HG02938 (cell line): ENCODE results near the gene FHIP2A.
"Not testable (repeated sequence)": the region's sequence is repeated elsewhere in the genome, so short reads cannot be mapped to it uniquely, and the experiment has no call there.

ENCODE experiments used
- ATAC-seq: cut with Tn5 transposase; IDR thresholded peaks from one replicate; pipeline ENCODE4 v1.9.1; 2021; ENCODE audit warnings: mild to moderate bottlenecking, moderate library complexity; ENCODE audit not compliant: unreplicated experiment

The FHIP2A gene

DNA sequence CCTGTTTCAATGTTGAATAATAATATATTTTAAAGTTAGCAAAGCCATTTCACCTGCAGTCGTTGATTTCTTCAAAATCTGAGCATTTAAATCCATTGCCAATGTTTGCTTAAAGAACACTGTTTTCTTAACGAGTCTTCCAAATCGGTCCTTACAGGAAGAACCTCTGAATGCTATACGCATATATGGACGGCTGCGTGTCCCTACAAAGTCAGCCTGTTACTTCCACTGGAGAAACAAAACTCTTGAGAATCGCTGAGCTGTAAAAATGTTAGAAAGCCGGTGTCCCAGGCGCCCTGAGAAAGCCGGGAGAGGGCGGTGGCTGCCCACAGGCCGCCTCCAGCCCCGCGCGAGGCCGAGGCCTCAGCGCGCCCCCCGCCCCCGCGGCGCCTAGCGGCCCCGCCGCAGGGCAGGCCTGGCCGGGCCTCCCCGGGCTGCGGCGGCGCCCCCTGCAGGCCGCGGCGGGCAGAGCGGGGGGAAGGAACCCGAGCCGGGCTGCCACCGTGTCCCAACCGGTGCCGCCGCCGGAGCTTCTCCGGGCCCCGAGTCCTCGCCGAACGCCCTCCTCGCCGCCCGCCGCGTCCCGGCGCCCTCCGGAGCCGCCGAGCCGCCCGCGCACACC, at the start of gene FHIP2A:
TSS of gene FHIP2A (plus strand) at position 488 of the 622 bp plus-strand sequence. CDS start 299 bp downstream, outside the sequence.
- peak; percentile 59 for ATAC-seq

GRCh38 chr10:114772496-114773196, 48.9 kb upstream of the FHIP2A start:
- ATAC-seq: no peak

DNA sequence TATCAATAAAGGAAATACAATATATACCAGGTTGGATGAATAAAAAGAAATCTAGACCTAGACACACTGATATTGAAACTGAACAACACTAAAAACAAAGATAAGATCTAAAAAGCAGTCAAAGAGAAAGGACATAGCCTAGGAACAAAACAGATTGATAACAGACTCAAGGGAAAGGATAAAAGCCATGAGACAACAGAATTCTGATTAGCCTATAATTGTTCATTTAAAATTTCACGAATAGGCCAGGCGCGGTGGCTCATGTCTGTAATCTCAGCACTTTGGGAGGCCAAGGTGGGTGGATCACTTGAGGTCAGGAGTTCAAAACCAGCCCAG, 48.4 kb upstream of the FHIP2A start:
- no peak for ATAC-seq

DNA sequence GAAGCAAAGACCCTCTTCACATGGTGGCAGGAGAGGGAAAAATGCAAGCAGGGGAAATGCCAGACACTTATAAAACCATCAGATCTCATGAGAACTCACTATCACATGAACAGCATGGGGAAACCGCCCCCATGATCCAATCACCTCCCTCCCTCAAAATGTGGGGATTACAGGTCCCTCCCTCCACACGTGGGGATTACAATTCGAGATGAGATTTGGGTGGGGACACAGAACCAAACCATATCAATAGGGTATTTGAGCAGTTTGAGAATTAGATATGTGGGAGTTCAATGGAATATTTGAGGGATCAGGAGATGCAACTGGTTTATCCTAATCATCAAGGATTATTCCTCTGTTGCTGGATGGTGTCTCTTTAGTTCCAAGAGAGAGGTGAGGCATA, 46.5 kb upstream of the FHIP2A start:
- not testable (repeated sequence) for ATAC-seq

GRCh38 chr10:114777415-114777814, 44.2 kb upstream of the FHIP2A start:
- ATAC-seq: no peak

DNA sequence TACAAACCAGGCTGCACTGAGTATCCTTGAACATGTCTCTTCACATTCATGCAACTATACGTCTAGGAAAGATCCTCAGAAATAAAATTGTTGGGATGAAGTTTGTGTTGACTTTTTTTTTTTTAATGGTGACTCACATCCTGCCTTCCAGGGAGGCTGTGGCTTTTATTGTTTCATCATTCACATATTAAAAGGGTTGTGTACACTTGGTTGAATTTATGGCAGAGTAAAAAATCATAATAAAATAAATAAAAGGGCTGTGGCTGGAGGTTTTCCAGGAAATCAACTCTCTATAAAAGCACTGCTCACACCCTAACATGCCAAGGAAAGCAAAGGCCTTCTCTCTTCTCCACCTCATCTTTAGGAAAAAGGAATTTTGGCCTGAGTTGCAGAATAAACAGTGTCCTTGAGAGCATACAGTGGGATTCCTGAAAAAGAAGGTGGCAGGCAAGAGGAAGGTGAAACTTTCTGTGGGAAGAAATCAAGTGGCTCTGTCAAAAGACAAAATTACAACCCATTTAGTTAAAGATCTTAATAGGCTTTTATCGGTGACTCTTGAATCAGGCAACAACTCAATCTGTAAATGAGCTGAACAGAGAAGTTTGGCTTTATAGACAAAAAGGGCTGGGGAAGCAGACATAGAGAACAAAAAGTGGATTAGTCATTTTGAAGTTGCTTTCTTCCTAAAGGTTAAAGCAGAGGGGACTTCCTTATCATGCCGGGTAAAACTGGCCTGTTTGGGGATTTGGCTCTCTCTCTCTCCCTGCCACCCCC, 41.6 kb upstream of the FHIP2A start:
- ATAC-seq: no peak

DNA sequence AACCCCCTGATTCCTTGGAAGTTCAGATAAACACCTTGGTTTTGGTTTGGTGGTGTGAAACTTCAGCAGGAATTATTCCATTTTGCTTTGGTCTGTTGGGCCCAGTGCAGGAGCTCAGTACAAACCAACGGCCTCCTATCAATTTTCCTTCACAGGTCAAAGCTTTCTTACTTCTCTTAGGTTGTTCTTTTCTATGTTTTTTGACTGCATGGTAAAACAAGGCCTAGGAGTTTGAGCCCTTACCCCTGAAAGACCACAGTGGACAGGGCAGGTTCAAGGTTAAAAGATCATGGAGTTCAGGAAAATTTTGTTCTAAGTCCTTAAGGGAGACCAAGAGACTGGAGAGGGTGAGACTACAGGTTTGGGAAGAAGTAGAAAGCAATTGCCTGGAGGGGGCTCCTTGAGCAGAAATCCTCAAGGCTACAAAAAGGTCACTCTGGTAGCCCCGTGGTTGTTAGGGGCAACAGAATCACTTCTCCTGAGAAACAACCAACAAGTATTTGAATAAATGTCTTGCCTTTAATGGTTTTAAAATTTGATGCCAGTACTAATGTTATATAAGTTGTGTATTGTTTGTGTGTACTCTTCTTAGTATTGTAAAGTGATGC, 40.9 kb upstream of the FHIP2A start:
- no peak for ATAC-seq

- no peak for ATAC-seq
These were observed 38.9 kb upstream of the FHIP2A start for GRCh38 chr10:114782666-114783065.

- ATAC-seq: no peak
These were observed 37.9 kb upstream of the FHIP2A start for GRCh38 chr10:114783686-114784085.

- peak; percentile 64 for ATAC-seq
These were observed 35.1 kb upstream of the FHIP2A start for GRCh38 chr10:114786492-114786891.

DNA sequence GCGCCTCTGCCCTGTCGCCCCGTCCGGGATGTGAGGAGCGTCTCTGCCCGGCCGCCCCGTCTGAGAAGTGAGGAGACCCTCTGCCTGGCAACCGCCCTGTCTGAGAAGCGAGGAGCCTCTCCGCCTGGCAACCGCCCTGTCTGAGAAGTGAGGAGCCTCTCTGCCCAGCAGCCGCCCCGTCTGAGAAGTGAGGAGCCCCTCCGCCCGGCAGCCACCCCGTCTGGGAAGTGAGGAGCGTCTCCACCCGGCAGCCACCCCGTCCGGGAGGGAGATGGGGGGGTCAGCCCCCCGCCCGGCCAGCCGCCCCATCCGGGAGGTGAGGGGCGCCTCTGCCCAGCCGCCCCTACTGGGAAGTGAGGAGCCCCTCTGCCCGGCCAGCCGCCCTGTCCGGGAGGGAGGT, 34.4 kb upstream of the FHIP2A start:
- not testable (repeated sequence) for ATAC-seq

DNA sequence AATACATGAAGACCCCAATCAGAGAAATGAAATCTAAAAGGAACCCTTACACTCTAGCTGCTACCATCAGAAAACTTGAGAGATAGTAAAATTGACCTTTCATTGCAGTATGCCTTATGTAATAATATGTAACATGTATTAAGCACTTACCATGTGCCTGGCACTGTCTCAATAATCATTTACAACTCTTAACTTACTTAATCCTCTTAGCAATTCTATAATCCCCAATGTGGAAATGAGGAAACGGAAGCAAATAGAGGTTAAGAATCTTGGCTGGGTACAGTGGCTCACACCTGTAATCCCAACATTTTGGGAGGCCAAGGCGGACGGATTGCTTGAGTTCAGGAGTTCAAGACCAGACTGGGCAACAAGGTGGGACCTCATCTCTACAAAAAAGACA, 29.8 kb upstream of the FHIP2A start:
- no peak for ATAC-seq

DNA sequence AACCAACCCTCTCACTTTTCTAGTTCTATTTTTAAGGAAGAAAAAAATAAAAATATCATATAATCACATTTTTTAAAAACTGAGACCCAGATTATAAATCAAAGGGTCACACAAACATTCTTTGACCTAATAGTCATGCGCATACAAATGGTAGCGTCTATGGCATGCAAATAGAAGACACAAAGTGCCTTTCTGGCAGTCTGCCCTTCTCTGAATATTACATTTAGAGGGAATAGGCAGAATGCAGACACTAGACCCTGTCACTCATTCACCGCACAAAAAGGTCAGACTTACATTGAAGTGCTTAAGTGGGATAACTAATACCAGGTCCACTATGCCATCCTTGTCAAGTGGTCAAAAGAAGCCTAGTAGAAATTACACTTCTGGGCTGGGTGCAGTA, 26.5 kb upstream of the FHIP2A start:
- ATAC-seq: no peak

DNA sequence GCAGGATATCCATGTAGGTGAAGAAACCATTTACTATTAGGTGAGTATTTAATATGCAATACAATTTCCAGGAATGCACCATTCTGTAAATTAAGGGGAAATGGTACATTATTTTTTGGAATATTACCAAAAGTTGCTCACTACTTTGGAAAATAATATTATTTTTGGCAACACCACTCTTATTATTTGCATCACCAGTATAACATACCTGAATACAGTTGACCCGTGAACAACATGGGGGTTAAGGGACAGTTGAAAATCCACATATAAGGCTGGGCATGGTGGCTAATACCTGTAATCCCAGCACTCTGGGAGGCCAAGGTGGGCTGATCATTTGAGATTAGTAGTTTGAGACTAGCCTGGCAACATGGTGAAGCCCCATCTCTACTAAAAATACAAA, 21.2 kb upstream of the FHIP2A start:
- ATAC-seq: no peak

- peak; percentile 95 for ATAC-seq
These were observed 20.2 kb upstream of the FHIP2A start for GRCh38 chr10:114801411-114801813.

- ATAC-seq: no peak
These were observed 19.4 kb upstream of the FHIP2A start for GRCh38 chr10:114802177-114802576.

DNA sequence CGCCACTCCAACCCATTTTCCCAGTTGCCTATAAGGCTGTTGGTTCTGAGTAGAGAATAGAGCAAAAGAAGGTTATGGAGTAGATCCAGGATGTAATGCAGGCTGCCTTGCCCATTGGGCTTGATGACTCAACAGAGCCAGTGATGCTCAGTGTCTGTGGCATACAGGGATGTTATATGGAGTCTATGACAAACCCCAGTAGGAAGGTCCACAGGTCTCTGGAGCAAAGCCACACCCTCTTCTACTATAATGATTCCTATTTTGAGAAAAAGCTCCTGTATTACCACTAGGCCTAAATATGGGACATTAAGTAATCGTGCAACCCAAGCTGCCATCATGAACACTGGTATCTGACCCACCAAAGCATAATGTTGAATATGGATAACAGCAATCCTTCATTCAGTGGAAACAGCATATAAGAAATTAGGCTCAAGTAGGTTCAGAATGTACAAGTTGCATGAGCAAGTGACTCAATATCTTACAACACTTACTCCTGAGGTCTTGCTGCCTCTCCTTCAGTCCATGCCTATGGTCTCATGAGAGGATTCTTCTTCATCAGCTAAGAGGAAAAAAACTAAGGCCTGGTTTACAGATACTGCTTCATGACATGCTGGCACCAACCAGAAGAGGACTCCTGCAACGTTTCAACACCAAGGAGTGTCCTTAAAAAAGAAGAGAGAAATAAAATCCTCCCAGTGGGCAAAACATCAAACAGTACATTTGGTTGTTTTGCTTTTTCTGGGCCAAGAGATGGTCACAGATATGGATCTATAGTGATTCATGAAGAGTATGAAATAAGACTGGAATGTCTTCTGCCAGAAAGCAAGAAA, 14.8 kb upstream of the FHIP2A start:
- no peak for ATAC-seq

DNA sequence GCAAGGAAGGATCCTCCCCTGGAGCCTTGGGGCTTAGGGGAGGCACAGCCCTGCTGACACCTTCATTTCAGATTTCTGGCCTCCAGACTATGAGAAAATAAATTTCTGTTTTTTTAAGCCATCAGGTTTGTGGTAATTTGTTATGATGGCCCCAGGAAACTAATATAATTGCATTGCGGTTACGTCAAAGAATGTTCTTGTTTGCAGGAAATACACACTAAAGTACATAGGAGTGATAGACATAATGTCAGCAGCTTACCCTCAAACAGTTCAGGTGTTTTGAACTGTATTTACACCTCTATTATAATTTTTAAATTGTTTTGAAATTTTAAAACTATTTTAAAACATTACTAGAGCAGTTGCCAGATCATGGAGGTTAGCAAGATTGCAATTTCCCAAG, 12.6 kb upstream of the FHIP2A start:
- ATAC-seq: no peak

DNA sequence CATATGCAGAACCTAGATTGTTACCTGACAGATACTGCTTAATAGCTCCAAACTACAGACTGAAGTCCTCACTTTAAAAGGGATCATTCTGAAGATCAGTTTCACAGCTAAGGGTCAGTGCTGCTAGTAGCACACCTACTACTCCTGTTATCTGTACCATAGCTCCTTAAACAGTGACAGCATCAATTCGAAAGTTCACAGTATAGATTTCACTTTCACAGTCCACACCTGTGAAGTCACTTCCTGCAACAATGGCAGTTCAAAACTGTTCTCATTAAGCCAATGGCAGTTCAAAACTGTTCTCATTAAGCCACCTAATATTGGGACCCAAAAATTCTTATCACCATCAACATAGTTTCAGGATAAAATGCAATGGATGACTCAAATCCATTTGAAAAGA, 10.7 kb upstream of the FHIP2A start:
- ATAC-seq: peak; percentile 100

GRCh38 chr10:114811862-114812261, 9.7 kb upstream of the FHIP2A start:
- ATAC-seq: no peak

- ATAC-seq: no peak
These were observed 5.8 kb upstream of the FHIP2A start for GRCh38 chr10:114815791-114816190.
